Stimulated activated CD4-positive, alpha-beta T cell treated with anti-CD3 and anti-CD28 coated beads, Interleukin-4, amount 100 ng/mL, for 1 hour (primary cell): Measurements from ENCODE around the gene GRK1.
"Not testable (repeated sequence)": the region's sequence is repeated elsewhere in the genome, so short reads cannot be mapped to it uniquely, and the experiment has no call there.

Experiments
- DNase-seq: peaks from one replicate; pipeline ENCODE4 v3.0.0-alpha.2; 2020

The GRK1 gene

DNA sequence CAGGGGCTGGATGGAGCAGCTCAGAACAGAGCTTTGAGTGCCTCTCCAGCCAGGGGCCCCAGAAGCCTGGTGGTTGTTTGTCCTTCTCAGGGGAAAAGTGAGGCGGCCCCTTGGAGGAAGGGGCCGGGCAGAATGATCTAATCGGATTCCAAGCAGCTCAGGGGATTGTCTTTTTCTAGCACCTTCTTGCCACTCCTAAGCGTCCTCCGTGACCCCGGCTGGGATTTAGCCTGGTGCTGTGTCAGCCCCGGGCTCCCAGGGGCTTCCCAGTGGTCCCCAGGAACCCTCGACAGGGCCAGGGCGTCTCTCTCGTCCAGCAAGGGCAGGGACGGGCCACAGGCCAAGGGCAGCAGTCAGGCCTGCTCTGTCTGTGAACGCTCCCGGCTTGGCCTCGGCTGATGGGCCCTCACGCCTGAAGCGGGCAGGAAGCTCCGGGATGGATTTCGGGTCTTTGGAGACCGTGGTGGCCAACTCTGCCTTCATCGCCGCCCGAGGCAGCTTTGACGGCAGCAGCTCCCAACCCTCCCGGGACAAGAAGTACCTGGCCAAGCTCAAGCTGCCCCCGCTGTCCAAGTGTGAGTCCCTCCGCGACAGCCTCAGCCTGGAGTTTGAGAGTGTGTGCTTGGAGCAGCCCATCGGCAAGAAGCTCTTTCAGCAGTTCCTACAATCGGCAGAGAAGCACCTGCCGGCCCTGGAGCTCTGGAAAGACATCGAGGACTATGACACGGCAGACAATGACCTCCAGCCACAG, at the start of gene GRK1:
Gene GRK1, plus strand, starts transcription at position 269 of the 751 bp plus-strand sequence. Its CDS starts 168 bp downstream, at position 437.
- DNase-seq = no peak

DNA sequence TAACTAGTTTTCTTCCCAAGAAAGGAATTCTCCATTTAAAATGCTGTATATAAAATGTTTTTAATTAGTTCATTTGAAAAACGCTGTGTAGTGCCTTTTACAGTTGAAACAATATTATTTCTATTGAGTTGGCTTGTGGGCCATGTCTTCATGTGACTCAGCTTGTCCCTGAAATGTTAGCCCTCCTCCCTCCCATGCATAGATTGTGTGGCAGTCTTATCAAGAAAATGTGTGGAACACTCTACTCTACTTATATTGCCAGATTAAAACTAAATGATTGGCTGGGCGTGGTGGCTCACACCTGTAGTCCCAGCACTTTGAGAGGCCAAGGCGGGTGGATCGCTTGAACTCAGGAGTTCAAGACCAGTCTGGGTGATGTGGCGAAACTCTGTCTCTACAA, 49.1 kb upstream of the GRK1 start:
- DNase-seq = no peak

DNA sequence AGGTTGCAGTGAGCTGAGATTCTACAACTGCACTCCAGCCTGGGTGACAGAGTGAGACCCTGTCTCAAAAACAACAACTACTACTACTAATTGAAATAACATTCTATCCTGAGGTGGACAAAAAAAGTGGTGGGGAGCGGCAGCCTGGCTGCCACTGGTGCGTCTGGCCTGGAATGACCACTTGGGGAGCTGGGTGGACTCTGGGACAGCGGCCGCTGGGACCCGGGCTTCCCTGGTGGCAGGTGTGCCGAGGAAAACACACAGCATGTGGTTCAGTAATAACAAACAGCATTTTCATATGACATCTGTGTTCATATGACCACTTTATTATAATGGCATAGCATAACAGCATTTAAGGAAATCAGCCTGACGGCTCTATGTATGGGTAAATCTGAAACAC, 48.6 kb upstream of the GRK1 start:
- no peak for DNase-seq

DNA sequence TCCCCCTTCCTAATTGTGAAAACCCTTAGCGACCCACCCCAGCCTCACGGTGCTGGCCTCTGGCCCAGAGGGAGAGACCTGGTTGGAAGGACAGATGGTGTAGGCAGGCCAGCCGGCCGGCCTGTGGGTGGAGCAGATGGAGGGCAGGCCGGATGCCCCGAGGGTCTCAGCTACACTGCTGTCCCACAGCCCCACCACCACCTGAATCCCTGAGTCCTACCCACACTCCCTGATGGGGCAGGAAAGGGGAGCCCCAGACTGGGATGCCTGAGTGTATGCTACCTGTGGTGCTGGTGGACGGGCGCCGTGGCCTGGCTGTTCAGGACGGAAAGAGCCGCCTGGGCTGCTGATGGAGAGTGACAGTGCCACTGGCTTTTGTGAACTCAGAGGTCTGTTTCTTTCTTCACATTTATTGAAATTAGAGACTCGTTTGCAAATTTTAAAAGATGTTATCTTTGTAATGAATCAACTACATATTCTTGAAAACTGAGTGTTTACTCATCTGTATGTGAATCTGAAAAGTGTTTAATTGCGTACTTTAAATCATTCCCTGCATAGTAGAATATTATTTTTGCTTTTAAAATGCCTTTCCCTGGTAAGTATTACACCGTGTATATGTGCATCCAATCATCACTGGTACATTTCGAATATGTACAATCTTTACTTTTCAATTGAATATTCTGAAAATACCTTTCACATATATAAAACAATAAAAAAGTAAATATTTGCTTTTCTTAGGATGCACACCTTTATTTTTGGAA, 46.8 kb upstream of the GRK1 start:
- DNase-seq = no peak

DNA sequence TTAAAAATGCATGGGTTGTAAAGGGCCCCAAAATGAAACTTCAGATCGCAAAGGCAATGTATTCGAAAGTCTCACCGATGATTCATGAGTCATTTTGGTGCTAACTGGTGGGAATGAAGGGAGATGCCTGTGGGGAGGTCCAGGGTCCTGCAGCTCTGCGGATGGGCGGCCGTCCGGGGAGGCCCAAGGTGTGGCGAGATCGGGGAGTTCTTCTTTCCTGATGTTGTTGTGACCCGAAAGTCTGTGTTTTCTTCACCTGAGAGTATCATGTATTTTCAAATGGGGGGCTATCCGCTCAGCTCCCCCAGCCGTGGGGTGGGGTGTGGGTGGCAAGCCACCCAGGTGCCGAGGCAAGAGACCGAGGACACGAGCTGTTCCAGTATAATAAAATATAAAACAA, 46.0 kb upstream of the GRK1 start:
- no peak for DNase-seq

DNA sequence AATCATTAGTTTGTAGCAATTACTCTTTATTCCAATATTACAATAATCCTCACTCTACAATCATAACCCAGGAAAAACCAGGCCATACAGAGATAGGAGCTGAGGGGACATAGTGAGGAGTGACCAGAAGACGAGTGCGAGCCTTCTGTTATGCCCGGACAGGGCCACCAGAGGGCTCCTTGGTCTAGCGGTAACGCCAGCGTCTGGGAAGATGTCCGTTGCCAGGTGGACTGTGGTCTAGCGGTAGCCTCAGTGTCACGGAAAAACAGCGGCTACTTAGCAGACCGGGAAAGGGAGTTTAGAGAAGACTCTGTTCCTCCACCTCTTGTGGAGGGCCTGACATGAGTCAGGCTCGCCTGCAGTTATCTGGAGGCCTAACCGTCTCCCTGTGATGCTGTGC, 45.5 kb upstream of the GRK1 start:
- not testable (repeated sequence) for DNase-seq

DNA sequence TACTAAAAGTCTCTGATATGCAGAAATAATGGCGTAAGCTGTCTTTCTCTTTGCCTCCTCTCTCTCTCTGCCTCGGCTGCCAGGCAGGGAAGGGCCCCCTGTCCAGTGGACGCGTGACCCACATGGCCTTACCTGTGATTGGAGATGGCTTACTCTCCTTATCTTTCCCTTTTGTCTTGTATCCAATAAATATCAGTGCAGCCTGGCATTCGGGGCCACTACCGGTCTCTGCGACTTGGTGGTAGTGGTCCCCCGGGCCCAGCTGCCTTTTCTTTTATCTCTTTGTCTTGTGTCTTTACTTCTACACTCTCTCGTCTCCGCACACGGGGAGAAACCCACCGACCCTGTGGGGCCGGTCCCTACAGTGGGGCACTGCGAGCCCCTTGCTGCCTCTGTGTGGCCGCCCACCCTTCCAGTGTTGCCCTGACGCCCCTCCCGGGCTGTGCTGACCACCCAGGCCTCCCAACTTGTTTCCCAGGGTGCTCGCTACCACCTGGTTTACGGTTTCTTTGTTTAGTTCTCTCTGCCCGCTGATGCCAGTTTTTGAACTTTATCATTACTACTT, 45.0 kb upstream of the GRK1 start:
- not testable (repeated sequence) for DNase-seq

DNA sequence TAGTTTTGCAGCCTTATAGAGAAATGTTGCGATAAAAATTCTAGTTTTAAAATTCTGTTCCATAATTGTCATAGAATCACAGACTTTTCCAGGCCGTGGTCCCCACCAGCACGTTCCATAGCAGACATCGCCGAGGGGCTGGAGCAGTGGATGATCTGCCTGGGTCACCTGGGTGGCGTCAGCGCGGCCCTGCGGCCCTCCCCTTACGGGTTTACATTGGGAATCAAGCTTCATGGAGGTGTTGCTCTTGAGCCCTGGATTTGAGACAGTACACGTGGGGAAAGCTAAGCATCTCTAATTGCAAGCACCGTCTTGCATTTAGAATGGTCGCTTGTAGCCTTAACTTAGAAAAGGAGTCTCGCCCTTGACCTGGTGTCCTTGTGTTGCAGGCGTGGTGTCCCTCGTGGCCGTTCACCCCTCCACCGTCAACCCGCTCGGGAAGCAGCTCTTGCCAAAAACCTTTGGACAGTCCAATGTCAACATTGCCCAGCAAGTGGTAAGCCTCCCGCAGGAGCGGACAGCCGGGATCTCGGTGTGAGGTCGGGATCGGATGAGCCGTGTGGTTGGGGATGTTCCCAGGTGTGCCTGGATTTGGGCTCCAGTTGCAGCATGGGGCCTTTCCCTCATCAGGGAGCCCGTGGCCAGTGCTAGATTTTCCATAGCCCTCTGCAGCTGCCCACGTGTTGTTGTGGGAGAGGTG, 44.1 kb upstream of the GRK1 start:
- DNase-seq = no peak

DNA sequence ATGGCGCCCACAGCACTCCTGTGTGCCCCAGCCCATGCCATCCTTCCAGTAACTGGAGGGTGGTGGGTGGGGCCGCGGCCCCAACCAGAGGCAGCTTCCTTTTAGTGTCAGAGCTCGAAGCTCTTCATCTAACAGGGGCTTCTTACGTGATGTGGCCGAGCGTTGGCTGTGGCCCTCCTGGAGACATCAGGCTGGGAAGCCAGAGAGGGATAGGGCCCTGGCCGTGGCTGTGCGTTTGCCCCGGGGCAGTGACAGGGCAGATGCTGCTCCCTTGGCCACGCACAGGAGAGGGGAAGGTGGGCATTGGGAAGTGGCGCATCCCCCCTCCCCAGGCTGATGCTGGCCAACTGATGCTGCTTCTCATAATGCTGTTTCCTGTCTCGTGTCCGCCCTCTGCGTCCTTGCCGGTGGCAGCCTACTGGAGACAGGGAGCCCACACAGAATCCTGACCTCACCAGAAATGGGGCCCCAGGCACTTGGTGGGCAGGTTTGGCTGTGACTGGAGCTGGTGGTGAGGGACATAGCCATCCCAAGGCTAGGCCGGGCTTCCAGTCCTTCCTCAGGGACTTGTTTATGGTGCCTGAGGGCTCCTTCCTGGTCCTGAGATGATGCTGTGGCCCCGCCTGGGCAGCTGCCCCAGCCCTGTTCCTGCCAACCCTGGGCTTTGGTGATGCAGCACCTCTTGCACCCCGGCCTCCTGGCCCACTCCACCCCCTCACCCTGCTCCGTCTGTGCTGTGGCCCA, 43.4 kb upstream of the GRK1 start:
- DNase-seq = no peak

DNA sequence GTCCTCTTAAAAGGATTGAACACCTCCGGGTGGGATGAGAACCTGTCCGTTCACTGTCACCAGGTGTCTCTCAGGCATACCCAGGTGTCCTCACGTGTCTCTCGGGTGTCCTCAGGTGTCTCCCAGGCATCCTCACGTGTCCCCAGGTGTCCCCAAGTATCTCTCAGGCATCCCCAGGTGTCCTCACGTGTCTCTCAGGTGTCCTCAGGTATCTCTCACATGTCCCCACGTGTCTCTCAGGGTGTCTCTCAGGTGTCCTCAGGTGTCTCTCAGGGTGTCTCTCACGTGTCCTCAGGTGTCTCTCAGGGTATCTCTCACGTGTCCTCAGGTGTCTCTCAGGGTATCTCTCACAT, 42.8 kb upstream of the GRK1 start:
- DNase-seq = no peak

DNA sequence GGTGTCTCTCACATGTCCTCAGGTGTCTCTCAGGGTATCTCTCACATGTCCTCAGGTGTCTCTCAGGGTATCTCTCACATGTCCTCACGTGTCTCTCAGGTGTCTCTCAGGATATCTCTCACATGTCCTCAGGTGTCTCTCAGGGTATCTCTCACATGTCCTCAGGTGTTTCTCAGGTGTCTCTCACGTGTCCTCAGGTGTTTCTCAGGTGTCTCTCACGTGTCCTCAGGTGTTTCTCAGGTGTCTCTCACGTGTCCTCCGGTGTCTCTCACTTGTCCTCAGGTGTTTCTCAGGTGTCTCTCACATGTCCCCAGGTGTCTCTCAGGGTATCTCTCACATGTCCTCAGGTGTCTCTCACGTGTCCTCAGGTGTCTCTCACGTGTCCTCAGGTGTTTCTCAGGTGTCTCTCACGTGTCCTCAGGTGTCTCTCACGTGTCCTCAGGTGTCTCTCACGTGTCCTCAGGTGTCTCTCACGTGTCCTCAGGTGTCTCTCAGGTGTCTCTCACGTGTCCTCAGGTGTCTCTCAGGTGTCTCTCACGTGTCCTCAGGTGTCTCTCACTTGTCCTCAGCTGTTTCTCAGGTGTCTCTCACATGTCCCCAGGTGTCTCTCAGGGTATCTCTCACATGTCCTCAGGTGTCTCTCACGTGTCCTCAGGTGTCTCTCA, 42.2 kb upstream of the GRK1 start:
- DNase-seq = not testable (repeated sequence)

DNA sequence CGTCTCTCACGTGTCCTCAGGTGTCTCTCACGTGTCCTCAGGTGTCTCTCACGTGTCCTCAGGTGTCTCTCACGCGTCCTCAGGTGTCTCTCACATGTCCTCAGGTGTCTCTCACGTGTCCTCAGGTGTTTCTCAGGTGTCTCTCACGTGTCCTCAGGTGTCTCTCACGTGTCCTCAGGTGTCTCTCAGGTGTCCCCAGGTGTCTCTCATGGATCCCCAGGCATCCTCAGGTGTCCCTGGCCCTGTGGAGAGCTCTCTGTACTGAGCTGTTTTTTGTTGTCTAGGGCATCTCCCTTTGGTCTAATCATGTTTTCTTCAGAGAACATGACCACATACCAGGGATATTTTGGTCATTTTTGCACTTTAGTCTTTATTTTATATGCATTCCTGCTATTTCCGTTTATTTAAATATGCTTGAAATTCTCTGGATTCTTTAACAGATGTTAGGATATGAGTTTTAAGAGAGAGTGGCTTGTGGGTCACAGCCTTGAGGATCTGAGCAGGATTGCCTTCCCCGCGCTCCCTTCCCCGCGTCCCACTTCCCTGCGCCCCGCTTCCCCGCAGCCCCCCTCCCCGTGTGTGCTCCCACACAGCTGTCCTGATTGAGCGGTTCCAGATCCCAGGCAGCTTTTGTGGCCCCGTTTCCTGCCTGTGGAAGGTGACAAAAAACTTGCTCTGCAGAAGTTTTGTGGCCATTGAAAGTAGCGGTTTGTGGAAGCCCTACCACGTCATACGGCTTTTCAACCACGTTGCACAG, 40.9 kb upstream of the GRK1 start:
- DNase-seq = no peak

DNA sequence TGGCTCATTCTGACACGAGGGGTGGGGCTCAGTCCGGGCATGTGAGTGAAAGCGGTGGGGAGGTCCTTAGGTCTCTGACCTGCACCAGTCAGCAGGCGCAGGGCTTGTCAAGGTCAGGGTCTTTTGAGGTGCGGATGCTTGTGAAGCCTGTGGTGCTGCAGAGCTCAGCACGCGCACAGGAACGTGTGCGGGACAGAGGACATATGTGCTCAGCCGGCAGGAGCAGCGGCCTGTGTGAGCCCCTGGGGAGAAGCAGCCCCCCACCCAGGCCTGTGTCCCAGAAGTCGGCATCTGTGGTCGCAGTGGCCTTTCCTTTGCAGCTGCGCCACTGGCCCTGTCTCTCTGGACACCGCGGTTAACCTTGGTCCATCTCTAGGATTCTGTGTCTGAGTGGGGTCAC, 39.9 kb upstream of the GRK1 start:
- no peak for DNase-seq

DNA sequence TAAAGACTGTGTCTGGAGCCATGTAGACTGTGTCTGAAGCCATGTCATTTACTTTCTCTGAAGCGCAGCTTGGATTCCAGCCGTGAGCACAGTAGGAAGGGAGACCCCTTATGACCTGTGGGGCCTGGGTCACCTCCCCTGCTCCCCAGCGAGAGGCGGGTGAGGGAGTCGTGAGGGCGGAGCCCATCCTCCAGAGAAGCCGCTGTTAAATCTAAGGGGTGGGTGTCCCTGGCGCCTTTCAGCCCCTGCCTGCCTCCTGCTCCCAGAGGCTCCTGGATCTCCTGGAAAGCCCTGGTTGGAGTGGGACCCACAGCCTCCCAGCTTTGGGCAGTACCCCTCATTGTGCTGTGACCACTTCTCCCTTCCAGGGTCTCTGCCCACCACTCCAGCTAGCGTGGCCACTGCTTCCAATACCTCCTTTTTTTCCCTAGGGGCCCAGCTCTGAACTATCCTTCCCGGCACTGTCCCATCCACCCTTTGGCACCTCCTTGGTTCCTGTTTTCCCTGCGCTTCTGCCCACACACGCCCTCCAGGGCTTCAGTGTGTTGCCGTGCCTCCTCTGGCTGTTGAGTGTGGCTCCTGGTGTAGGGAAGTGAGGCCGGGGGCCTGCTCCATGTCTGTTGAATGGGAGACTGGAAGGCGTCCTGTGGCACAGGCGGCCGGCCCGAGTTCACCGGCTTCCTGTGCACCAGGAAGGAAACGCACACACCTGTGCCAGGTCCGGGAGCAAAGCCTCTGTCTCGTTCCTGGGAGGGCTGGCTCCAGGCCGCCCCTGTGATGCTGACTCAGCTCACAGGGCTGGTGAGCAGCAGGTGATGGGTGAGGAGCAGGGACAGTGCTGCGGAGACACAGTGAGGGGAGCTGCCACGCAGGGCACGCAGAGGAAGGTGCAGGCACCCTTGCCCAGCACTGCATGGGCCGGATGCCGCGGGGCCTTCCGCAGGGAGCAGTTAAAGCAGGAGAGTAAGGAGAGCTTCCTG, 38.4 kb upstream of the GRK1 start:
- no peak for DNase-seq

DNA sequence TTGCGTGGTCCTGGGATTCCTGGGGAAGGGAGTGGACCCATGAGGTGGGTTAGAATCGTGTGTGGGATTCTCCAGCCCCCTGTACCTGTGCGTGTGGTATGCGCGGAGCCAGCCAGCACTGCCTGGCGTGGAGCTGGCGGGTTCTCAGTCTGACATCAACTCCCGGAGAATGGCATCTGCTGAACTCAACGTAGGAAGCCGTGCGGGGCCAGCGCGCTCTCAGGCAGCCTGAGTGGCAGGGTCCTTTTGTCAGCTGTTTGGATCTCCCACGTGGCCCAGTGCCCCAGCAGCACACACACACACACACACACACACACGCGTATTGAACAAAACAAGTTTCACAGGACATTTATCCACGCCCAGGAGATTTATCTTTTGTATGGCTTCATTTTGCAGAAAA, 37.2 kb upstream of the GRK1 start:
- DNase-seq = no peak

DNA sequence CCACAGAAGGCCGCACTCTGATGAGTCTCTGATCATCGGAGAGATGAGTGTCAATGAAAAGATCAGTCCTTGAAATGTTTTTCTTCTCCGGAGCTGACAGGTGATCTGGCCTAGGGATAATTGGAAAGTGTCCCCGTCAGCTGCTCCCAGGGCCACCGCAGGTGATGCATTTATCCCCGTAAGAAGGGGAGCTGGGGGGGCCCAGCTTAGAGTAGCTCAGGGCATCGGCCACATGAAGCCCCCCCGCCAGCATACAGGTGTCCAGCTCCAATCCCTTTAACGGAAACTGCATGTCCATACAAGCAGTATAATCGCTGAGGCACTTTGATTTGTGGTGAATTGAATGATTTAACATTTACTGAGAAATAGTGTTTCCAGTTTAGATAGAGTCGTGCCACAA, 36.7 kb upstream of the GRK1 start:
- DNase-seq = no peak

DNA sequence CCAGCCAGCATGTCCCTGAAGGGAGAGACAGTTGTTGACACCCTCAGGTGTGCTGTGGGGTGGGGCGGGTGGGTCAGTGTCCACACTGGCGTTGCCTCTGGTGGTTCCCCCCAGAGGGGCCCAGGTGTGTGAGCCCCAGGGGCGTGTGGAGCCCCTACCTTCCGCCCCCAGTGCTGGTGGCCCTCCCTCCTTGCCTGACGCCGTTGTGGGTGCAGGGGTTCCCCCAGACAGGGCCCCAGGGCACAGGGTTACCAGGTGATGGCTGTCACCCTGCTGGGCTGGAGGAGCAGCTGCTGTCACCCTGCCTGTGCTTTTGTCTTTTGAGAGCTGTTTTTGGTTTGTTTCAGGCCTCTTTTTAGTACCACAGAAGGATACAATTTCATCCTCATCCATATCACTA, 36.2 kb upstream of the GRK1 start:
- DNase-seq = no peak

DNA sequence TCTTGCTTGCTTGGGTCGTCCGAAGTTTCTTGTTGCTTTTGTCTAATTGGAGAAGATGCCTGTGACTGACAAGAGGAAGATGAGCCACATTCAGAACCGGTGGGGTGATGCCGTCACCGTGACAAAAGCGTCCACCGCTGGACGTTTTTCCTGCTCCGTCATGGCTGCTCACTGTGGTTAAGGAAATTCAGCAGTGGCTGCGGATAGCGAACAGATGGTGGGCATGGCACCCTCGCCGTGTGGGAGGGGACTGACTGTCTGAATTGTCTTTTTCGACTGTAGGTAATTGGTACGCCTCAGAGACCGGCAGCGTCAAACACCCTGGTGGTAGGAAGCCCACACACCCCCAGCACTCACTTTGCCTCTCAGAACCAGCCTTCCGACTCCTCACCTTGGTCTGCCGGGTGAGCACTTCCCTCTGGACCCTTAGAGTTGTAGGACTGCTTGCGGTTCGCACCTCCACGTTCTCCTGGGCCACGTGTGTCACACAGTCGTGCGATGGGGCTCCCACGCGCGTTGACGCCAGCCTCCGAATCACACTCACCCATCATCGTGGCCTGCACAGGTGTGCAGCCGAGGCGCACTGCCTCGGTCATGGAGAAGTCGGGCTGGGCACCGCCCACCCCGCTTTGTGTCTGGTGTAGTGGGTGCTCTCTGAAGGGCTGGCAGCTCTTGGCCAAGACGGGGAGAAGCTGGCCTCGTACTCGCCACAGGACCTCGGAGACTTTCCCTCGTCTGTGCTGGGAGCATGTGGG, 35.5 kb upstream of the GRK1 start:
- DNase-seq = no peak

DNA sequence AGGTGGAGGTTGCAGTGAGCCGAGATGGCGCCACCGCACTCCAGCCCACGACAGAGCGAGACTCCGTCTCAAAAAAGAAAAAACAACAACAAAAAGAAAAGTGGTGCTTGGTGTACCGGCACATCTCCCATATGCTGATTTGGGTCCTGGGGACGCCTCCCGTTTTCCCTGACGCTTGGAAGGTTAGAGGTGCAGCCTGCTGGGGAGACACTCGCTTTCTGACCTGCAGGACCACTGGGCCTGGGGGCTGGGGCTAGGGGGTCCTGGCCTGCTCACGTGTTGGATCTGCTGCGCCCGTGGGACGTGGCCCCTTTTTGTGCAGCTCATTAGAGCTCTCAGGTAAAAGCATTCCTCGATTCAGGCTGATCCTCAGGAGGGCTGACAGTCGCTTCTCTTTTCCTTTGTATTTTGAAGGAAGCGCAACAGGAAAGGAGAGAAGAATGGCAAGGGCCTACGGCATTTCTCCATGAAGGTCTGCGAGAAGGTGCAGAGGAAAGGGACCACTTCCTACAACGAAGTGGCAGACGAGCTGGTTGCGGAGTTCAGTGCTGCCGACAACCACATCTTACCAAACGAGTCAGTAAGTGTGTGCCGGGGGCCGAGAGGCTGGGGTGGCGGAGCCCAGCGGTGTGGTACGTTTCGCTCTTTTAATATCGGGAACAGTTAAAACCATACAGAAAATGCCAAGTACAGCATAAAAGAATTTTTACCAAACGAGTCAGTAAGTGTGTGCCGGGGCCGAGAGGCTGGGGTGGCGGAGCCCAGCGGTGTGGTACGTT, 34.1 kb upstream of the GRK1 start:
- DNase-seq = no peak
